ENCODE data around the gene GNE. TPM values are rescaled to one million over a fixed set of nuclear protein-coding genes. Genes with fewer than 3 reads are reported as not detected.
"Not testable (repeated sequence)": the region's sequence is repeated elsewhere in the genome, so short reads cannot be mapped to it uniquely, and the experiment has no call there.

The GNE gene
- total RNA-seq, 1 donor from 2014 or later: 19.3 TPM

DNA sequence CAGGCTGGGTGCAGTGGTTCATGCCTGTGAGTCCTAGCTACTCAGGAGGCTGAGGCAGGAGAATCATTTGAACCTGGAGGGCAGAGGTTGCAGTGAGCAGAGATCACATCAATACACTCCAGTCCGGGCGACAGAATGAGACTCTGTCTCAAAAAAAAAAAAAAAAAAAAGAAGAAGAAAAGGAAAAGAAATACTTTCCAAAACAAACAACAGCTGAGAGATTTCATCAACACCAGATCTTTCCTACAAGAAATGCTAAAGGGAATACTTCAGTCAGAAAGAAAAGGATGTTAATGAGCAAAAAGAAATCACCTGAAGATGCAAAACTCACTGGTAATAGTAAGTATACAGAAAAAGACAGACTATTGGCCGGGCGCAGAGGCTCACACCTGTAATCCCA lies 80.7 kb downstream of the GNE start:
- CTCF ChIA-PET: no interaction called here
- TF ChIP-seq, protein P1, sequence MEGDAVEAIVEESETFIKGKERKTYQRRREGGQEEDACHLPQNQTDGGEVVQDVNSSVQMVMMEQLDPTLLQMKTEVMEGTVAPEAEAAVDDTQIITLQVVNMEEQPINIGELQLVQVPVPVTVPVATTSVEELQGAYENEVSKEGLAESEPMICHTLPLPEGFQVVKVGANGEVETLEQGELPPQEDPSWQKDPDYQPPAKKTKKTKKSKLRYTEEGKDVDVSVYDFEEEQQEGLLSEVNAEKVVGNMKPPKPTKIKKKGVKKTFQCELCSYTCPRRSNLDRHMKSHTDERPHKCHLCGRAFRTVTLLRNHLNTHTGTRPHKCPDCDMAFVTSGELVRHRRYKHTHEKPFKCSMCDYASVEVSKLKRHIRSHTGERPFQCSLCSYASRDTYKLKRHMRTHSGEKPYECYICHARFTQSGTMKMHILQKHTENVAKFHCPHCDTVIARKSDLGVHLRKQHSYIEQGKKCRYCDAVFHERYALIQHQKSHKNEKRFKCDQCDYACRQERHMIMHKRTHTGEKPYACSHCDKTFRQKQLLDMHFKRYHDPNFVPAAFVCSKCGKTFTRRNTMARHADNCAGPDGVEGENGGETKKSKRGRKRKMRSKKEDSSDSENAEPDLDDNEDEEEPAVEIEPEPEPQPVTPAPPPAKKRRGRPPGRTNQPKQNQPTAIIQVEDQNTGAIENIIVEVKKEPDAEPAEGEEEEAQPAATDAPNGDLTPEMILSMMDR (IDR thresholded peaks at IDR 0.05): no peak
- intact Hi-C loops (cut with micrococcal nuclease): no loop called here
- Mint-ChIP-seq H3K4me1 (no peaks in the 10 kb centered on the region), H3K9me3 (peaks cover 3% of the 10 kb centered on the region), H3K27ac (no peak overlapping the region), H3K27me3 (peaks cover 7% of the 10 kb centered on the region), H3K36me3 (ENCODE audit: low read depth) (no peaks in the 10 kb centered on the region), H3K4me3 (no peak overlapping the region)
- DNase-seq (no peak), ATAC-seq (ENCODE audit: low read depth) (no peak)
- POLR2A ChIA-PET: no interaction called here

DNA sequence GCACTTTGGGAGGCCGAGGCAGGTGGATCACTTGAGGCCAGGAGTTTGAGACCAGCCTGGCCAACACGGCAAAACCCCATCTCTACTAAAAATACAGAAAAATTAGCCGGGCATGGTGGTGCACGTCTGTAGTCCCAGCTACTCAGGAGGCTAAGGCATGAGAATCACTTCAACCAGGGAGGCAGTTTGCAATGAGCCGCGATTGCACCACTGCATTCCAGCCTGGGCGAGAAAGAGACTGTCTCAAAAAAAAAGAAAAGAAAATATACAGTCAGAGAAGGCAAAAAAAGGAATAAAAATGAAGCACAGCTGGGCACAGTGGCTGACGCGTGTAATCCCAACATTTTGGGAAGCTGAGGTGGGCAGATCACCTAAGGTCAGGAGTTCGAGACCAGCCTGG lies 81.8 kb downstream of the GNE start:
- H3K4me3 Mint-ChIP-seq; CTCF ChIA-PET; intact Hi-C loops (cut with micrococcal nuclease); H3K27me3 Mint-ChIP-seq; H3K27ac Mint-ChIP-seq; H3K9me3 Mint-ChIP-seq; H3K4me1 Mint-ChIP-seq; H3K36me3 Mint-ChIP-seq (ENCODE audit: low read depth); DNase-seq; ATAC-seq (ENCODE audit: low read depth); POLR2A ChIA-PET: not testable (repeated sequence)

DNA sequence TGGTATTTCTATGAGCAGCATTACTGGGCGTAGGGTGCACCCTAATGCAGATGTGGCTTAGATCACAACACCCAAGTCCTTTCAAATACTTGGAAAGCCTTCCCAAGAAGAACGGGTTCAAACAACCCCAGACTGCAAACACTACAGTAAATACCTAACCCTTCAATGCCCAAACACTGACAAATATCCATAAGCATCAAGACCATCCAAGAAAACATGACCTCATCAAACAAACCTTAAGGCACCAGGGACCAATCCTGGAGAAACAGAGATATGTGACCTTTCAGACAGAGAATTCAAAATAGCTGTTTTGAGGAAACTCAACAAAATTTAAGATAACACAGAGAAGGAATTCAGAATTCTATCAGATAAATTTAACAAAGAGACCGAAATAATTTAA lies 83.0 kb downstream of the GNE start:
- DNase-seq; POLR2A ChIA-PET; ATAC-seq (ENCODE audit: low read depth); CTCF ChIA-PET; H3K27ac Mint-ChIP-seq; H3K4me1 Mint-ChIP-seq; H3K36me3 Mint-ChIP-seq (ENCODE audit: low read depth); intact Hi-C loops (cut with micrococcal nuclease); H3K4me3 Mint-ChIP-seq; H3K9me3 Mint-ChIP-seq; H3K27me3 Mint-ChIP-seq: not testable (repeated sequence)

DNA sequence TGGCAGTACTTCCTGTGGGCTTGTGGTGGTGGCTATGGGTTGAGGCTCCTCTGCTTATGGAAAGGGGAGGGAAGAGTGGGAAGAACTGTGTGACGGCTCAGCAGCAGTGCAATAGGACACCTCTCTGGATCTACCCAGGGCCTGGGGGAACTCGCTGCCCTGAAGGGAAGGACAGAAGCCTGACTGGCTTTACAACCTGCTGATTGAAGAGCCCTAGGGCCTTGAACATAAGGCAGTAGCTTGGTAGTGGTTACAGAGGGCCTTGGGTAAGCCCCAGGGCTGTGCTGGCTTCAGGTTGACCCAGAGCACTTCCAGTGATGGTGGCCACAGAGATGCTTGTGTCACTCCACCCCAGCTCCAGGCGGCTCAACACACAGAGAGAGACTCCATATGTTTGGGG lies 83.5 kb downstream of the GNE start:
- CTCF ChIA-PET: interaction anchor here (1.5 kb wide), 1 partner anchor 73 kb away, joined by 7 read pairs; no protein-coding TSS in a partner anchor
- Mint-ChIP-seq H3K9me3 (no peaks in the 10 kb centered on the region), H3K36me3 (ENCODE audit: low read depth) (no peaks in the 10 kb centered on the region), H3K27ac (no peak overlapping the region), H3K4me3 (no peak overlapping the region), H3K4me1 (no peaks in the 10 kb centered on the region), H3K27me3 (peaks cover 7% of the 10 kb centered on the region)
- DNase-seq (no peak), ATAC-seq (ENCODE audit: low read depth) (no peak)
- intact Hi-C loops (cut with micrococcal nuclease): no loop called here
- POLR2A ChIA-PET: no interaction called here
- TF ChIP-seq, protein P1 (IDR thresholded peaks at IDR 0.05): no peak

DNA sequence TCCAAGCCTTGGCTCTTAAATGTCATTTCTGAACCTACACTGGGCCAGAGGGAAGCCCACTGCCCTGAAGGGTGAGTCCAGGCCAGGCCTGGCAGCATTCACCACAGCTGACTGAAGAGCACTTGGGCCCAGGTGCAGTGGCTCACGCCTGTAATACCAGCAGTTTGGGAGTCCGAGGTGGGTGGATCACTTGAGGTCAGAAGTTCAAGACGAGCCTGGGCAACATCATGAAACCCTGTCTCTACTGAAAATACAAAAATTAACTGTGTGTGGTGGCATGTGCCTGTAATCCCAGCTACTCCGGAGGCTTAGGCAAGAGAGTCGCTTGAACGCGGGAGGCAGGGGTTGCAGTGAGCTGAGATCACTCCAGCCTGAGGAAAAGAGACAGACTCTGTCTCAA lies 84.0 kb downstream of the GNE start:
- Mint-ChIP-seq H3K4me3 (no peak overlapping the region), H3K9me3 (no peaks in the 10 kb centered on the region), H3K27ac (no peak overlapping the region), H3K36me3 (ENCODE audit: low read depth) (no peaks in the 10 kb centered on the region), H3K27me3 (peaks cover 7% of the 10 kb centered on the region), H3K4me1 (no peaks in the 10 kb centered on the region)
- POLR2A ChIA-PET: interaction anchor here (0.6 kb wide), 1 partner anchor 10 kb away, joined by 3 read pairs; no protein-coding TSS in a partner anchor
- TF ChIP-seq, protein P1 (IDR thresholded peaks at IDR 0.05): no peak
- DNase-seq: no peak
- intact Hi-C loops (cut with micrococcal nuclease): no loop called here
- CTCF ChIA-PET: interaction anchor here (1.5 kb wide), 1 partner anchor 72 kb away, joined by 7 read pairs; no protein-coding TSS in a partner anchor
- ATAC-seq (ENCODE audit: low read depth): no peak

DNA sequence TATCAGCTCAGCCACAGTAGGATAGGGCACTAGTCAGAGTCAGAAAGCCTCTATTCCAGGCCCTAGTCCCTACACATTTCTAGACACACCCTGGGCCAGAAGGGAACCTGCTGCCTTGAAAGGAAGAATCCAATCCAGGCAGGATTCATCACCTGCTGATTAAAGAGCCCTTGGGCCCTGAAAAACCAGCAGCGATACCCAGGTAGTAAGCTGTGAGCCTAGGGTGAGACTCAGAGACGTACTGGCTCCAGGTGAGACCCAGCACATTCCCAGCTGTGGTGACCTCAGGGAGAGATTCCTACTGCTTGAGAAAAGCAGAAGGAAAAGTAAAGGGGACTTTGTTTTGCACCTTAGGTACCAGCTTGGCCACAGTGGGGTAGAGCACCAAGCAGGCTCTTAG lies 84.4 kb downstream of the GNE start:
- ATAC-seq (ENCODE audit: low read depth) (no peak), DNase-seq (no peak)
- CTCF ChIA-PET: interaction anchor here (1.5 kb wide), 1 partner anchor 72 kb away, joined by 7 read pairs; no protein-coding TSS in a partner anchor
- intact Hi-C loops (cut with micrococcal nuclease): no loop called here
- Mint-ChIP-seq H3K9me3 (no peaks in the 10 kb centered on the region), H3K27ac (no peak overlapping the region), H3K4me3 (no peak overlapping the region), H3K4me1 (no peaks in the 10 kb centered on the region), H3K36me3 (ENCODE audit: low read depth) (no peaks in the 10 kb centered on the region), H3K27me3 (peaks cover 7% of the 10 kb centered on the region)
- TF ChIP-seq, protein P1 (IDR thresholded peaks at IDR 0.05): no peak
- POLR2A ChIA-PET: interaction anchor here (0.6 kb wide), 1 partner anchor 9 kb away, joined by 3 read pairs; no protein-coding TSS in a partner anchor
